HEK293T (cell line): ENCODE results near the gene EDEM1.

Experiments
- ARNT ChIP-seq: fragments of 450-650 bp; IDR thresholded peaks from 2 replicates; pipeline ENCODE4 v1.6.1; 2017; ENCODE audit warnings: mild to moderate bottlenecking
- BHLHE40 ChIP-seq: fragments of 450-650 bp; IDR thresholded peaks from 2 replicates; pipeline ENCODE4 v1.6.1; 2016; ENCODE audit warnings: mild to moderate bottlenecking, moderate library complexity, borderline replicate concordance
- FOXA1 ChIP-seq: fragments of 450-650 bp; IDR thresholded peaks from 2 replicates; pipeline ENCODE4 v1.6.1; 2016; ENCODE audit warnings: mild to moderate bottlenecking
- HDGF ChIP-seq: fragments of 450-650 bp; IDR thresholded peaks from 2 replicates; pipeline ENCODE4 v1.6.1; 2017; ENCODE audit warnings: antibody characterized with exemption, borderline replicate concordance
- L3MBTL2 ChIP-seq: fragments of 450-650 bp; conservative IDR thresholded peaks from 2 replicates; pipeline ENCODE4 v1.6.1; 2016; ENCODE audit warnings: mild to moderate bottlenecking
- SP1 ChIP-seq: fragments of 450-650 bp; IDR thresholded peaks from 2 replicates; pipeline ENCODE4 v1.6.1; 2017
- SUZ12 ChIP-seq: fragments of 450-650 bp; IDR thresholded peaks from 2 replicates; pipeline ENCODE4 v1.6.1; 2016; ENCODE audit warnings: mild to moderate bottlenecking
- TARDBP ChIP-seq: fragments of 450-650 bp; IDR thresholded peaks from 2 replicates; pipeline ENCODE4 v1.6.1; 2016

DNA sequence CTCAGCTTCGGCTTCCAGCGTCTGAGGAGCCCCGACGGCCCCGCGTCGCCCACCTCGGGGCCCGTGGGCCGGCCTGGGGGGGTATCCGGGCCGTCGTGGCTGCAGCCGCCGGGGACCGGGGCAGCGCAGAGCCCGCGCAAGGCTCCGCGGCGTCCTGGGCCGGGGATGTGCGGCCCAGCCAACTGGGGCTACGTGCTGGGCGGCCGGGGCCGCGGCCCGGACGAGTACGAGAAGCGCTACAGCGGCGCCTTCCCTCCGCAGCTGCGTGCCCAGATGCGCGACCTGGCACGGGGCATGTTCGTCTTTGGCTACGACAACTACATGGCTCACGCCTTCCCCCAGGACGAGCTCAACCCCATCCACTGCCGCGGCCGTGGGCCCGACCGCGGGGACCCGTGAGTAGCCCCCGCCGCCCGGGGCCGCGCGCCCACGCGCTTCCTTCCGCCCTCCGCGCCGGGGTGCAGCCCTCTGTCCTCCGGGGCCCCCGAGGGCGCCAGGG is 462 bp downstream of the EDEM1 start:
- TF ChIP-seq HDGF (no peak), SP1 (no peak), TARDBP (no peak), FOXA1 (no peak), ARNT (no peak), L3MBTL2 (no peak), SUZ12 (no peak), BHLHE40 (no peak)
